ENCODE results near the gene MFSD6.
"Not testable (repeated sequence)": the region's sequence is repeated elsewhere in the genome, so short reads cannot be mapped to it uniquely, and the experiment has no call there.

GRCh38 chr2:190494600-190495227, 86.6 kb downstream of the MFSD6 start:
- TF ChIP-seq CTCF, POLR2A (IDR thresholded peaks at IDR 0.05): not testable (repeated sequence)
